AML-193 (cell line): ENCODE measurements around the gene SCUBE3.

Experiments
- DNase-seq, 2 experiments: peaks; one replicate each; lab custom pipeline; 2025; lab: John Stamatoyannopoulos, UW

SCUBE3 gene

DNA sequence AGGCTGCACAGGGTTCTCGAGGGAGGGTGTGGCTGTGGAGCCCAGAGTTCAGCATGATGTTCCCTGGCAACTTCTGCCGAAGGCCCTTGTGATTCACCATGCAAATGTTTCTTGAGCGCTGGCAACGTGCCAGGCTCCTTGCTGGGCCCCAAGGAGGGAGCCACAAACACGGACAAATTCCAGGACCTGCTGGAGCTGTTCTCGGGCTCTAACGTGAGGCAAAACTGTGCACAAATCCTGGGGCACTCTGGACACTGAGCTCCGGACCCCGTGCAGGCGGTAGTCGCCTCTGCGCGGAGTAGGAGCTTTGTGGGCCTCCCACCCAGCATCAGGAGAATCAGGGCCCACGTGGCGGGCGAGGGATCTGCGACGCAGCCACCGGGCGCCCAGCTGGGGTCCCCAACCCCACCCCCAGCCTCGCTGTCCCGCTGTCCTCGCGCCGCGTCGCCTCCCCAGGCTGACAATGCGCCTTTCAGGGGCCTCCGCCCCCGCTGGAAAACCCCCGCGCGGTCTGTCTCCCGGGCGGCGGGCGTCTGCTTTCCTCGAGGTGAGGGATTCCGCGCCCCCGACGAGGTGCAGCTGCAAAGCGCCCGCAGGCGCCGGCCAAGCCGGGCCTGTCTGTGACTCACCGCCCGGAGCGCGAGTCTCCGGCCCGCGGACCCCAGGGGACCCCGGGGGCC, 31.7 kb upstream of the SCUBE3 start:
- no peak for DNase-seq

GRCh38 chr6:35183281-35183680, 30.5 kb upstream of the SCUBE3 start:
- DNase-seq: no peak

- DNase-seq: no peak
Measured at GRCh38 chr6:35183935-35184334, 29.8 kb upstream of the SCUBE3 start.

DNA sequence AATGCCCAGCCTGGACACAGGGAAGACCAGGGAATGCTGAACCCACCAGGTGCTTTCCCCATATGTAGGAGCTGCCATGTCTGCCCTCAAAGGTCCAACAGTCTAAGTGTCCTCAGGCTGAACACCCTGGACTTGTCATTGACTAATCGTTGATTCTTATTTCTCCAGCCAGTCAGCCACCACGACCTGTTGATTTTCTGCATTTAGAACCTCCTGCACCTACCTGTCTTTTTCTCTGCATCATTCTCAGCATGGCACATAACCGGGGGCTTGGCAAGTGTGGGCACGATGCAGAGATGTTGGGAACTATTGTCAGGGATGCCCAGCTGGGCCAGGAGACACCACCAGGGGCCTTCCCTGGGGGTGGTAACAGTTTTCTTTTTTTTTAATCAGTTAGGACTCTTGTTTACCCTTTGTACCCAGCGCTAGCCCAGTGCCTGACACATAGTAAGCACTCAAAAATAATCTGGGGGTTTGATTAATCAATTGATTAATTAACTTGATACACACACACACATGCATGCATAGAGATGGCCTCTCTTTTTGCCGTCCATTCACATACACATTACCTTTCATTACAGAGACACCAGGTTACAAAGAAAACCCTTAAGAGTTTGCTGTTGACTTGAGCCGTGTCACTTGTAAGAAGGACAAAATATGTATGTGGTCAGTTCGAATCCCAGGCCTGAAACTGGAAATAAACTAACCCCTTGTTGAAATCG, 29.0 kb upstream of the SCUBE3 start:
- no peak for DNase-seq

- DNase-seq: no peak
Measured at GRCh38 chr6:35185302-35185681, 28.5 kb upstream of the SCUBE3 start.

GRCh38 chr6:35185971-35186370, 27.8 kb upstream of the SCUBE3 start:
- DNase-seq: no peak

- DNase-seq: no peak
Measured at GRCh38 chr6:35186571-35186970, 27.2 kb upstream of the SCUBE3 start.

DNA sequence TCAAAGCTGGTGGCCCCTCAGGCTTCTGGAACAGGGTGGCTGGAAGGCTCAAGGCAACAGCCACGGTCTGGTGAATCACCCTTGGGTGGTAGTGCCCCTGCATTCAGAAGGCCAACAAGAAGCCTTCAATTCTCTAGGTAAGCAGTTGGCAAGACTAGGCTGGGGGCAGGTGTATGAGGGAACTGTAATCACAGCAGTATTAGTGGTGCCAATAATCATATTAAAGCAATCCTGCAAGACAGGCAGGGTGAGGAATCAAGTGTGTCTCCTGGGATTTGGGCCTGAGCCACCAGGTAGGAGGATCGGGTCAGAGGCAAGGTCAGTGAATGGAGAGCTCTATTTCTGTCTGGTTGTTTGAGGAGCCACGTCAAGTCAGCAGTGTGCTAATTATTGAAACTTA, 24.9 kb upstream of the SCUBE3 start:
- DNase-seq: no peak

GRCh38 chr6:35190306-35190705, 23.4 kb upstream of the SCUBE3 start:
- DNase-seq: no peak

- DNase-seq: no peak
Measured at GRCh38 chr6:35191889-35192288, 21.9 kb upstream of the SCUBE3 start.

- DNase-seq: no peak
Measured at GRCh38 chr6:35192301-35192860, 21.4 kb upstream of the SCUBE3 start.

DNA sequence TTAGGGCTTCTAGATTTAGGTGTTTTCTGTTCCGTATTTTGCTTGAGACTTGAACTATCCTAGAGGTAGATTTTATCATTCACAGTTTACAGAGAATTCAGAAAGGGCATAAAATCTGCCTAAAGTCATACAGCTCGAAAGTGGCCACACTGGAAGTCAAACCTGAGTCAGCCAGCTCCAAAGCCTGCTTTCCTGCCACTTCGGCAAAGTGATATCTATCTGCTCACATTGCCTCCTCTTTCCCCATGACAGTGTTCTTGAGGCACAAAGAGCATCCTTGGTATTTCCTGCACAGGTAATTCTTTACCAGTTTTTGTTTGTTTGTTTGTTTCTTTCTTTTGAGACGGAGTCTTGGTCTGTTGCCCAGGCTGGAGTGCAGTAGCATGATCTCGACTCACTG, 19.4 kb upstream of the SCUBE3 start:
- DNase-seq: no peak

- no peak for DNase-seq
Measured at GRCh38 chr6:35195120-35195780, 18.5 kb upstream of the SCUBE3 start.

DNA sequence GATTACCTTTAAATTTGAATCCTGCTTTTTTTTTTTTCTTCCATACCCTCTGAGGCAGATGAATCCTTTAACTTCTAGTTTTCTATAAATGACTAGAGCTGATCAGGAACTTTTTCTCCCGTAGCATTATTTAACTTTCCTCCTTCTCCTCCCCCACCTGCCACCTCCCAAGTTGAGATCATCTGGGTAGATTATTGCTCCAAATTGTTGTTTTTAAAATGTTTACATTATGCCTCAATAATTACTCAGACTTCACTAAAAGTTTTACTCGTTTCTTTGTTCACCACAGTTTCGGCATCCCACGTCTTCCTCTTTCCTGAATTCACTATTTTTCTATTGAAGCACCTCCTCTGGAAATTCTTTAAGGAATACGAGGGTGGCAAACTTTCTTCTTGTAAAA, 16.6 kb upstream of the SCUBE3 start:
- DNase-seq: no peak

DNA sequence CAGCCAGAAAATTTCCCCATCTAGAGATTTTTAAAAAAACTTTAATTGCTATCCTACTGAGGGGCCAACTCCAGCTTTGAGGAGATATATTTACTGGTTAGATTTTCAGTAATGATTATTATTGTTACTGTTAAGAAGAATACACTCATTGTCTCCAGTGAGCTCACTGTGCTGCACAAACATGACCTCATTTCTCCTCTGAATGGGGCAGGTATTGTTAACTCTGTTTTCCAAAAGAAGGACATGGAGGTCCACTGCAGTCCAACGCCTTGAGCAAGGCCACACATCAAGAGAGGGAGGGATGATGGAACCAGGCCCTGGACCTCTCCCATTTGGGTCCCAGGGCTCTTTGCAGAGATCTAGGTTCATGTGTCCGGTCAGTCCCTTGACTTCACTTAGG, 13.9 kb upstream of the SCUBE3 start:
- DNase-seq: no peak

GRCh38 chr6:35202066-35202546, 11.7 kb upstream of the SCUBE3 start:
- DNase-seq: no peak

DNA sequence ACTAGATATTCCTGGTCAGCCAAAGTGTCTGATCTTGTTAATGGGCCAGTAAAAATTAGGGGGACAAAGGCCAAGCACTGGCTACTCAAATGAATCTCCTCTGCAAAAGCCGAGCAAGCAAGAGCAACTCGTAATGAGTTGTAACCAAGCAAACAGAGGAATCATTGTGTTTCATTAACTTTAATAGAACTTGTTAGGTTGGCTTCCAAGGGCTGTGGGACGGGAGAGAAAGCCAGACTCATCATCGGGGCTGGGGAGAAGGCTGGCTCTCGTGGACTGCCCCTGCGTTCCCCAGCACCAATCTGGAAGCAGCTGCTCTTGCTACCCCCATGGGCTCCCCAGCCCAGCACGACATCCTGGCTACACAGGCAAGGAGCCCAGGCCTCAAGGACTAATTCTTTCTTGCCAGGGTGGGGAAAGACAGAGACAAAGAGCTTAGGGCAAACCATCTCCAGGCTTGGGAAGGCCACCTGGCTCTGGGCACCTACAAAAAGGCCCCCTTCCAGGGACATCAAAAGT, 10.5 kb upstream of the SCUBE3 start:
- no peak for DNase-seq

- no peak for DNase-seq
Measured at GRCh38 chr6:35203680-35204079, 10.1 kb upstream of the SCUBE3 start.

DNA sequence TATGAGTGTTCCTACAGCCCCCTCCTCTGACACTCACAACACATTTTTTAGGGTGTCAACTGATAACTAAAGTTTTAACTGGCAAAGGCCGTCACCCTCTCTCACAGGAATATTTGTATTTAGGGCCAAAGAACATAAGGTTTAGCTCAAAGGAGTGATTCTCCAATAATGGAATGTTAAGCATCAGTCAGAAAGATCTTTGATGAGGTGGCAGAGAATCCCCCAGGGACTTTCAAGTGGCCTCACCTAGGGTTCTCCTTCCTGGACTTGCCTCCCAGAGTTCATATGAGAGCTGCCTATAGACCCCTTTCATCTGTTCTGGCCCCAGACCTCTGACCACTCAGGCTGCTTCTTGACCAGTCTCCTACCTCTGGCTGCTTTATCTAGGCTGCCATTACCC, 7.4 kb upstream of the SCUBE3 start:
- DNase-seq: no peak

GRCh38 chr6:35208419-35208818, 5.3 kb upstream of the SCUBE3 start:
- no peak for DNase-seq

DNA sequence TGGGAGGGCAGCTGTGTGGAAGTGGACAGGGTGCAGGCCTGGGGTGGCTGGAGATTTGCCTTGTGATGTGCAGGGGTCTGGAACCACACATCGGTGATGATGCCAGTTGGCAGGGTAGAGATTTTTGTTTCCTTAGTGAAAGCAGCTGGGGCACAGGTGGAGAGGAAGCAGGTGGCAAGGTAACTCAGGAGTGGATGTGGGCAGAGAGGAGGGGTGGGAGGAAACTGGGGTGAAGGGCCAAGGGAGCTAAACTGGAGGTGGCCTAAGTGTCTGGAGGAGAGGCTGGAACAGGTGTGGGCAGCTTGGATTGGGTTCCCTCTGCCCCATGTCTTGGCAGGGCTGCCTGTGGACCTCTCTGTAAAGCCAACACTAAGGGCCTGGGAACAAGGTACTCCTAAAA, 4.7 kb upstream of the SCUBE3 start:
- no peak for DNase-seq

GRCh38 chr6:35209622-35210247, 4.0 kb upstream of the SCUBE3 start:
- DNase-seq: no peak
